ENCODE measurements around the gene CAPN7.

Gene CAPN7

GRCh38 chr3:15272426-15273196 is 66.6 kb downstream of the CAPN7 start:
- no peak overlapping the region for H3K9ac ChIP-seq (ENCODE audit: low read length)
- no peak overlapping the region for H3K4me3 ChIP-seq (ENCODE audit: insufficient read depth, low read length, poor library complexity, severe bottlenecking)
- no peak overlapping the region for H3K27ac ChIP-seq (ENCODE audit: low read depth, low read length)
- TF ChIP-seq CTCF (IDR thresholded peaks at IDR 0.05; ENCODE audit: insufficient read depth, low read length, poor library complexity, severe bottlenecking) (no peak), EZH2phosphoT487 (conservative IDR thresholded peaks at IDR 0.05; ENCODE audit: low read length) (no peak)
- H3K27me3 ChIP-seq (ENCODE audit: low read length): no peaks in the 10 kb centered on the region
- H4K20me1 ChIP-seq (ENCODE audit: low read depth, low read length): no peaks in the 10 kb centered on the region
- H2AFZ ChIP-seq (ENCODE audit: low read depth, low read length, severe bottlenecking): no peak overlapping the region
- H3F3A ChIP-seq (ENCODE audit: insufficient read depth): no peaks in the 10 kb centered on the region
- no peaks in the 10 kb centered on the region for H3K9me3 ChIP-seq (ENCODE audit: insufficient read depth, low read length)
- H3K9me2 ChIP-seq (replicated peaks; ENCODE audit: insufficient read depth, low read length): no peaks in the 10 kb centered on the region
- H3K79me2 ChIP-seq (ENCODE audit: insufficient read depth, low read length): no peaks in the 10 kb centered on the region
- H3K4me2 ChIP-seq (ENCODE audit: low read depth, low read length, poor library complexity, severe bottlenecking): no peak overlapping the region
- no peaks in the 10 kb centered on the region for H3K36me3 ChIP-seq (ENCODE audit: low read length)

- Histone ChIP-seq H3K4me2 (ENCODE audit: low read depth, low read length, poor library complexity, severe bottlenecking) (no peak overlapping the region), H3F3A (ENCODE audit: insufficient read depth) (no peaks in the 10 kb centered on the region), H2AFZ (ENCODE audit: low read depth, low read length, severe bottlenecking) (no peak overlapping the region), H4K20me1 (ENCODE audit: low read depth, low read length) (no peaks in the 10 kb centered on the region), H3K79me2 (ENCODE audit: insufficient read depth, low read length) (no peaks in the 10 kb centered on the region), H3K36me3 (ENCODE audit: low read length) (no peaks in the 10 kb centered on the region), H3K27ac (ENCODE audit: low read depth, low read length) (no peak overlapping the region), H3K9ac (ENCODE audit: low read length) (no peak overlapping the region), H3K4me3 (ENCODE audit: insufficient read depth, low read length, poor library complexity, severe bottlenecking) (no peak overlapping the region), H3K9me3 (ENCODE audit: insufficient read depth, low read length) (no peaks in the 10 kb centered on the region), H3K27me3 (ENCODE audit: low read length) (no peaks in the 10 kb centered on the region), H3K9me2 (replicated peaks; ENCODE audit: insufficient read depth, low read length) (no peaks in the 10 kb centered on the region)
- no peak for TF ChIP-seq CTCF (IDR thresholded peaks at IDR 0.05; ENCODE audit: insufficient read depth, low read length, poor library complexity, severe bottlenecking)
- no peak for TF ChIP-seq EZH2phosphoT487 (conservative IDR thresholded peaks at IDR 0.05; ENCODE audit: low read length)
Observed at GRCh38 chr3:15273227-15273626, 67.2 kb downstream of the CAPN7 start.

- Histone ChIP-seq H4K20me1 (ENCODE audit: low read depth, low read length) (no peaks in the 10 kb centered on the region), H3K9me3 (ENCODE audit: insufficient read depth, low read length) (no peaks in the 10 kb centered on the region), H3F3A (ENCODE audit: insufficient read depth) (no peaks in the 10 kb centered on the region), H3K9me2 (replicated peaks; ENCODE audit: insufficient read depth, low read length) (no peaks in the 10 kb centered on the region), H3K4me3 (ENCODE audit: insufficient read depth, low read length, poor library complexity, severe bottlenecking) (no peak overlapping the region), H3K79me2 (ENCODE audit: insufficient read depth, low read length) (no peaks in the 10 kb centered on the region), H3K9ac (ENCODE audit: low read length) (no peak overlapping the region), H3K27me3 (ENCODE audit: low read length) (no peaks in the 10 kb centered on the region), H3K36me3 (ENCODE audit: low read length) (no peaks in the 10 kb centered on the region), H2AFZ (ENCODE audit: low read depth, low read length, severe bottlenecking) (no peak overlapping the region), H3K4me2 (ENCODE audit: low read depth, low read length, poor library complexity, severe bottlenecking) (no peak overlapping the region), H3K27ac (ENCODE audit: low read depth, low read length) (no peak overlapping the region)
- no peak for TF ChIP-seq CTCF (IDR thresholded peaks at IDR 0.05; ENCODE audit: insufficient read depth, low read length, poor library complexity, severe bottlenecking)
- TF ChIP-seq EZH2phosphoT487 (conservative IDR thresholded peaks at IDR 0.05; ENCODE audit: low read length): no peak
Observed at GRCh38 chr3:15276028-15276724, 70.1 kb downstream of the CAPN7 start.
